ENCODE measurements around the gene PTH2R.
"Not testable (repeated sequence)": the region's sequence is repeated elsewhere in the genome, so short reads cannot be mapped to it uniquely, and the experiment has no call there.

The PTH2R gene

DNA sequence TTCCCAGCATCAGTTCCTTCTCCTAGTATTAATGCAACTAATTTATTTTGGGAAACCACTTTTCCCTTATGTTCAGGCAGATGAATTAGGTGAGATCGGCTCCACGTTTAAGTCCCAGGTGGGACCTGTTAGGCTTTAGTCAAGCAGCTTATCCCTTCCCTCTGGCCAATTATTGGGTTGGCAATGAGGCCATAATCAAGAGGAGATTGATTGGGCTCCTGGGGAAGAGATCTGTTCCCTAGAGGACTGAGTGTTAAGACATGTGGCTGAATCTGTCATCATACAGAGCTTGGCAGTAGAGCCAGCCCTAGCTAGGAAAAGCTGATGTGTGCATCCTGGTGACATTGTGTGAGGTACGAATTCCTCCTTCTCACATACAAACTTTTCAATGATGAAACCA is 104.4 kb downstream of the PTH2R start:
- Mint-ChIP-seq H3K27me3 (ENCODE audit: low read depth, poor library complexity) (peaks cover 2% of the 10 kb centered on the region), H3K36me3 (ENCODE audit: low read depth) (no peaks in the 10 kb centered on the region), H3K4me3 (no peak overlapping the region), H3K4me1 (peaks cover 5% of the 10 kb centered on the region), H3K9me3 (peaks cover 35% of the 10 kb centered on the region), H3K27ac (peak overlapping the region; percentile 66)
- TF ChIP-seq, protein P1, sequence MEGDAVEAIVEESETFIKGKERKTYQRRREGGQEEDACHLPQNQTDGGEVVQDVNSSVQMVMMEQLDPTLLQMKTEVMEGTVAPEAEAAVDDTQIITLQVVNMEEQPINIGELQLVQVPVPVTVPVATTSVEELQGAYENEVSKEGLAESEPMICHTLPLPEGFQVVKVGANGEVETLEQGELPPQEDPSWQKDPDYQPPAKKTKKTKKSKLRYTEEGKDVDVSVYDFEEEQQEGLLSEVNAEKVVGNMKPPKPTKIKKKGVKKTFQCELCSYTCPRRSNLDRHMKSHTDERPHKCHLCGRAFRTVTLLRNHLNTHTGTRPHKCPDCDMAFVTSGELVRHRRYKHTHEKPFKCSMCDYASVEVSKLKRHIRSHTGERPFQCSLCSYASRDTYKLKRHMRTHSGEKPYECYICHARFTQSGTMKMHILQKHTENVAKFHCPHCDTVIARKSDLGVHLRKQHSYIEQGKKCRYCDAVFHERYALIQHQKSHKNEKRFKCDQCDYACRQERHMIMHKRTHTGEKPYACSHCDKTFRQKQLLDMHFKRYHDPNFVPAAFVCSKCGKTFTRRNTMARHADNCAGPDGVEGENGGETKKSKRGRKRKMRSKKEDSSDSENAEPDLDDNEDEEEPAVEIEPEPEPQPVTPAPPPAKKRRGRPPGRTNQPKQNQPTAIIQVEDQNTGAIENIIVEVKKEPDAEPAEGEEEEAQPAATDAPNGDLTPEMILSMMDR (IDR thresholded peaks at IDR 0.05), result no peak
- DNase-seq, result no peak

DNA sequence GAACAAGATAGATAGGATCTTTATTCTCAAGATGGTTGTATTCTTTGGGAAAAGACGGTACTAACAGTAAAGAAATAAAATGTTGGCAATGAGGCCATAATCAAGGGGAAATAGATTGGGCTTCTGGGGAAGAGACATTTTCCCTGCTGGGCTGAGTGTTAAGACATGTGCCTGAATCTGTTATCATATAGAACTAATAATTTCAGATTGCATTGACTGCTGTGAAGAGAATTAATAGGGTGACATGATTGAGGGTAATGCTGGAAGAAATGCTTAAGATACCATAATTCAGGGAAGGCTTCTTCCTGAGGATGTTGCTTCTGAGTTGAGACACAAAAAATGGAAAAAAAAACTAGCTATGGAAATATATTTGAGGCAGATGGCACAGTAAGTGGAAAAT is 105.0 kb downstream of the PTH2R start:
- H3K9me3 Mint-ChIP-seq, result peaks cover 33% of the 10 kb centered on the region
- TF ChIP-seq, protein P1 (IDR thresholded peaks at IDR 0.05), result no peak
- no peak overlapping the region for H3K4me3 Mint-ChIP-seq
- peaks cover 5% of the 10 kb centered on the region for H3K4me1 Mint-ChIP-seq
- H3K36me3 Mint-ChIP-seq (ENCODE audit: low read depth), result no peaks in the 10 kb centered on the region
- H3K27ac Mint-ChIP-seq, result no peak overlapping the region
- no peak for DNase-seq
- peaks cover 2% of the 10 kb centered on the region for H3K27me3 Mint-ChIP-seq (ENCODE audit: low read depth, poor library complexity)

DNA sequence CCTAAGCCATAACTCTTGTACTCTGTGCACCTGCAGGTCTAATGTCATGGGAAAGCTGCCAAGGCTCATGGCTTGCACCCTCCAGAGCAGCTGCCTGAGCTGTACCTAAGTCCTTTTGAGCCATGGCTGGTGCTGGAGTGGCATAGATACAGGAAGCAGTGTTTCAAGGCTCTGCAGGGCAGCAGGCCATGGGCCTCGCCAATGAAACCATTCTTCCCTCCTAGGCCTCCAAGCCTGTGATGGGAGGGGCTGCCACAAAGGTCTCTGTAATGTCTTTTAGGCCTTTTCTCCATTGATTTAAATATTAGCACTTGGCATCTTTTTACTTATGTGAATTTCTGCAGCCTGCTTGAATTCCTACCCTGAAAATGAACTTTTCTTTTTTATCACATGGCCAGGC is 108.5 kb downstream of the PTH2R start:
- peaks cover 11% of the 10 kb centered on the region for H3K9me3 Mint-ChIP-seq
- DNase-seq, result no peak
- H3K27ac Mint-ChIP-seq, result no peak overlapping the region
- H3K27me3 Mint-ChIP-seq (ENCODE audit: low read depth, poor library complexity), result peaks cover 7% of the 10 kb centered on the region
- no peak overlapping the region for H3K4me3 Mint-ChIP-seq
- TF ChIP-seq, protein P1 (IDR thresholded peaks at IDR 0.05), result no peak
- no peaks in the 10 kb centered on the region for H3K36me3 Mint-ChIP-seq (ENCODE audit: low read depth)
- peaks cover 5% of the 10 kb centered on the region for H3K4me1 Mint-ChIP-seq

- Mint-ChIP-seq H3K27me3 (ENCODE audit: low read depth, poor library complexity) (peaks cover 12% of the 10 kb centered on the region), H3K9me3 (peaks cover 54% of the 10 kb centered on the region), H3K4me1 (peaks cover 12% of the 10 kb centered on the region)
- not testable (repeated sequence) for DNase-seq; H3K27ac Mint-ChIP-seq; H3K36me3 Mint-ChIP-seq (ENCODE audit: low read depth); H3K4me3 Mint-ChIP-seq
Observed at GRCh38 chr2:208523069-208523468, 116.5 kb downstream of the PTH2R start.

DNA sequence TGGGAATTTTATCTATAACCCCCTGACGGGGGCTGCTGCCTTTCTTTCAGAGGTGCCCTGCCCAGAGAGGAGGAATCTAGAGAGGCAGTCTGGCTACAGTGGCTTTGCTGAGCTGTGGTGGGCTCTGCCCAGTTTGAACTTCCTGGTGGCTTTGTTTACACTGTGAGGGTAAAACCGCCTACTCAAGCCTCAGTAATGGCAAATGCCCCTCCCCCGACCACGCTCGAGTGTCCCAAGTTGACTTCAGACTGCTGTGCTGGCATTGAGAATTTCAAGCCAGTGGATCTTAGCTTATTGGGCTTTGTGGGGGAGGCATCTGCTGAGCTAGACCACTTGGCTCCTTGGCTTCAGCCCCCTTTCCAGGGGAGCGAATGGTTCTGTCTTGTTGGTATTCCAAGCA is 118.6 kb downstream of the PTH2R start:
- H3K27ac Mint-ChIP-seq; H3K27me3 Mint-ChIP-seq (ENCODE audit: low read depth, poor library complexity): not testable (repeated sequence)
- H3K4me1 Mint-ChIP-seq, result peaks cover 12% of the 10 kb centered on the region

GRCh38 chr2:208529796-208530195 is 123.2 kb downstream of the PTH2R start:
- peaks cover 10% of the 10 kb centered on the region for H3K9me3 Mint-ChIP-seq
- TF ChIP-seq, protein P1 (IDR thresholded peaks at IDR 0.05), result no peak
- H3K36me3 Mint-ChIP-seq (ENCODE audit: low read depth), result no peaks in the 10 kb centered on the region
- no peak overlapping the region for H3K4me3 Mint-ChIP-seq
- no peaks in the 10 kb centered on the region for H3K27me3 Mint-ChIP-seq (ENCODE audit: low read depth, poor library complexity)
- DNase-seq, result no peak
- no peak overlapping the region for H3K27ac Mint-ChIP-seq
- H3K4me1 Mint-ChIP-seq, result peaks cover 11% of the 10 kb centered on the region

More for the DNA sequence above, 118.6 kb downstream of the PTH2R start:
- not testable (repeated sequence) for H3K4me3 Mint-ChIP-seq; H3K36me3 Mint-ChIP-seq (ENCODE audit: low read depth)
- DNase-seq, result peak; percentile 16
- H3K9me3 Mint-ChIP-seq, result peaks cover 53% of the 10 kb centered on the region

- TF ChIP-seq, protein P1 (IDR thresholded peaks at IDR 0.05), result no peak
- Mint-ChIP-seq H3K9me3 (peaks cover 15% of the 10 kb centered on the region), H3K36me3 (ENCODE audit: low read depth) (no peaks in the 10 kb centered on the region), H3K27me3 (ENCODE audit: low read depth, poor library complexity) (no peaks in the 10 kb centered on the region), H3K4me3 (no peak overlapping the region), H3K27ac (no peak overlapping the region), H3K4me1 (no peaks in the 10 kb centered on the region)
- DNase-seq, result no peak
Observed at GRCh38 chr2:208531361-208531760, 124.8 kb downstream of the PTH2R start.

DNA sequence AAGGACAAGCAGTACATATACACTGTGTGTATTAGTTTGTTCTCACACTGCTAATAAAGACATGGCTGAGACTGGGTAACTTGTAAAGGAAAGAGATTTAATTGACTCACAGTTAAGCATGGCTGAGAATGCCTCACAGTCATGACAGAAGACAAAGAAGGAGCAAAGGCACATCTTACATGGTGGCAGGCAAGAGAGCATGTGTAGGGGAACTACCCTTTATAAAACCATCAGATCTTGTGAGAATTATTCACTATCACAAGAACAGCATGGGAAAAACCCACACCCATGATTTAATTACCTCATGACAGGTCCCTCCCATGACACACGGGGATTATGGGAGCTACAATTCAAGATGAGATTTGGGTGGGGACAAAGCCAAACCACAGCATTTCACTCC is 129.0 kb downstream of the PTH2R start:
- H3K36me3 Mint-ChIP-seq (ENCODE audit: low read depth); H3K4me1 Mint-ChIP-seq; H3K27me3 Mint-ChIP-seq (ENCODE audit: low read depth, poor library complexity); DNase-seq; H3K4me3 Mint-ChIP-seq; H3K27ac Mint-ChIP-seq: not testable (repeated sequence)
- H3K9me3 Mint-ChIP-seq, result peaks cover 18% of the 10 kb centered on the region

Data from nephron progenitor cell (in vitro differentiated cells).